DMS114 treated with DMSO at 0.1 percent for 48 hours (cell line): ENCODE measurements around the gene ATE1.

ENCODE experiments used
- DNase-seq: peaks from one replicate; lab custom pipeline; 2025; ENCODE audit not compliant: unreplicated experiment; lab: John Stamatoyannopoulos, UW

The ATE1 gene

GRCh38 chr10:121879476-121879875 lies 48.4 kb downstream of the ATE1 start:
- DNase-seq = no peak

GRCh38 chr10:121873236-121873635 lies 54.6 kb downstream of the ATE1 start:
- DNase-seq = no peak

- no peak for DNase-seq
Measured at GRCh38 chr10:121870413-121870812, 57.4 kb downstream of the ATE1 start.

- no peak for DNase-seq
Measured at GRCh38 chr10:121865554-121865953, 62.3 kb downstream of the ATE1 start.

- DNase-seq = no peak
Measured at GRCh38 chr10:121864653-121865052, 63.2 kb downstream of the ATE1 start.

DNA sequence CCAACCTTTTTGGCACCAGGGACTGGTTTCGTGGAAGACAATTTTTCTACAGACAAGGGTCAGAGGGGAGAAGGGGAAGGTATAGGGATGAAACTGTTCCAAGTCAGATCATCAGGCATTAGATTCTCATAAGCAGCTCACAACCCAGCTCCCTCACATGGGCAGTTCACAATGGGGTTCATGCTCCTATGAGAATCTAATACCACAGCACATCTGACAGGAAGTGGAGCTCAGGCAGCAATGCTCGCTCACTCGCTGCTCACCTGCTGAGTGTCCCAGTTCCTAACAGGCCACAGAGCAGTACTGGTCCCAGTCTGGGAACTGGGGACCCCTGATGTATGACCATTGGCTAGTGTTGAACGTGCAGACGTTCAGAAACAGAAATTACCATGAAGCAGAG lies 63.7 kb downstream of the ATE1 start:
- DNase-seq = no peak

DNA sequence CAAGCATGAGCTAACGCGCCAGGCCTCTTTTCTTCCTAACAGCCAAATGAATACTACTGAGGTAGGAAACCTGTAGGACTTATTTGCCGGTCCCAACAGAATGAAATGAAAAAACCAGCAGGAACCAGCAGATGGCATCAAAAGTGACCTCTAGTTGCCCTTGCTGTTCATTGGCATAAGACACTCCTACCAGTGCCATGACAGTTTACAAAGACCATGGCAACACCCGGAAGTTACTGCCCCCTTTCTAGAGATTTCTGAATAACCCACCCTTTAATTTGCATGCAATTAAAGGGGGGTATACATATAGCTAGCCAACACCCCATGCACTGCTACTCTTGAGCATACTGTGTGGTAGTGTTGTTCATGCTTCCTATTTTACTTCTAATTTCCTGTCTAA lies 65.2 kb downstream of the ATE1 start:
- no peak for DNase-seq

DNA sequence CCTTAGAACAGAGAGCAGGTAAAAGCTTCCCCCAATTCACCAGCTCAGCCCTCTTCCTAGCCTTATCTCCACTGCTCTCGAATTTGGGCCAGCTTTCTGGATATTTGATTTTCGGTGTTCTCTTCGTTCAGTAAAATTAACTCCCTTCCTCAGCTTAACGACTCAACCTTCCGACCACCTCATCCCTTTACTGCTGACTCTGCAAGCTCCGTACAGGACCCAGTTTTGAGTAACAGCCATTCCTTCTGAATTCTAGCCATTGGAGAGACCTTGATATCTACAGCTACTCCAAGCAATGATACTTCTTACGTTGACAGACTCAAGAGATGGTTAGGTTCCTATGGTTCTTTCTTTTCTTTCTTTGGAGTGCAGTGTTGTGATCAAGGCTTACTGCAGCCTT lies 65.8 kb downstream of the ATE1 start:
- DNase-seq = no peak

DNA sequence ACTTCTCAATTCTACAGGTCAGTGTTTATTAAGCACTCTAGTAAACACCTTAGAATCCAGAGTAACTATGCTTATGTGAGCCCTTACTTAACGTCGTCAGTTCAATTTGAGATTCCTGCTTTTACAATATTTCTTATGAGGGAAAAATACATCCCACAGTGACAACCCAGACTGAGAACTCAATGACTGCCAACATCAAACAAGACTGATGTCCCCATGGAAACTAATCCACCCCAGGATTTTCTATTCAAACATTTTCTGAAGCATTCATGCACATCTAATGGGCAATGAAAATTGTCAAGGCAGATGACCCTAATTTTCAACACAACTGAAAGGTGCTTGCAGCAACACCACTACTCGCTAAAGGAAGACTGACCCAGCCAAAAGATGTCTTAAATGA lies 67.0 kb downstream of the ATE1 start:
- DNase-seq = no peak

- DNase-seq = no peak
Measured at GRCh38 chr10:121854809-121855445, 72.9 kb downstream of the ATE1 start.

- DNase-seq = no peak
Measured at GRCh38 chr10:121853950-121854349, 73.9 kb downstream of the ATE1 start.

- DNase-seq = no peak
Measured at GRCh38 chr10:121851786-121852185, 76.0 kb downstream of the ATE1 start.

DNA sequence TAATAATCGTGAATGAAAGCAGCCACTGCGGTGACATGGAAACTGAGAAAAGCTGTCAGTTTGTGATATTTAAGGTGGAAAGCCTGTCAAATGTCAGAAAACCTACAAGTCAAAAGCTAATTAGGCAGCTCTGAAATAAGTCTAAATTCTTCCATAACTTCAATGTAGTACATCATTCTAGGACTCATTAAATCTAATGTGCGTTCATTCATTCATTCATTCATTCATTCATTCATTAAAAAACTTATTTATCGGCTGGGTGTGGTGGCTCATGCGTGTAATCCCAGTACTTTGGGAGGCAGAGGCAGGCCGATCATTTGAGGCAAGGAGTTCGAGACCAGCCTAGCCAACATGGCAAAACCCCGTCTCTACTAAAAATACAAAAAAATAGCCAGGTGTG lies 79.7 kb downstream of the ATE1 start:
- DNase-seq = no peak

DNA sequence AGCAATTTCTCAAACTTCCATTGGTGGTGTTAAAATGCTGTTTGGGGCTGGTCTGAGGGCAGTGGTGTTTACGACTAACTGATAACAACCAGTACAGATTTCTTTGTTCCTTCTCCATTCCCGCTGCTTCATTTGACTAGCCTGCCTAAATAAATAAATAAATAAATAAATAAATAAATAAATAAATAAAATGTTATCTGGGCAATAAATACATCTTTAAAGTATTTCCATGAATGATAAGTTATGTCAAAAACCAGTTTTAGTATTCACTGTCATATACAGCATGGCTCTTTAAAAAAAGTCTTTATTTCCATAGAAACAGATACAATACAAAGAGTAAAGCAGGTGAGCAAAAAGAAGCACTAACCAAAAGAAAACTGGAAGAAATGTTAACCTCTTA lies 81.3 kb downstream of the ATE1 start:
- no peak for DNase-seq

DNA sequence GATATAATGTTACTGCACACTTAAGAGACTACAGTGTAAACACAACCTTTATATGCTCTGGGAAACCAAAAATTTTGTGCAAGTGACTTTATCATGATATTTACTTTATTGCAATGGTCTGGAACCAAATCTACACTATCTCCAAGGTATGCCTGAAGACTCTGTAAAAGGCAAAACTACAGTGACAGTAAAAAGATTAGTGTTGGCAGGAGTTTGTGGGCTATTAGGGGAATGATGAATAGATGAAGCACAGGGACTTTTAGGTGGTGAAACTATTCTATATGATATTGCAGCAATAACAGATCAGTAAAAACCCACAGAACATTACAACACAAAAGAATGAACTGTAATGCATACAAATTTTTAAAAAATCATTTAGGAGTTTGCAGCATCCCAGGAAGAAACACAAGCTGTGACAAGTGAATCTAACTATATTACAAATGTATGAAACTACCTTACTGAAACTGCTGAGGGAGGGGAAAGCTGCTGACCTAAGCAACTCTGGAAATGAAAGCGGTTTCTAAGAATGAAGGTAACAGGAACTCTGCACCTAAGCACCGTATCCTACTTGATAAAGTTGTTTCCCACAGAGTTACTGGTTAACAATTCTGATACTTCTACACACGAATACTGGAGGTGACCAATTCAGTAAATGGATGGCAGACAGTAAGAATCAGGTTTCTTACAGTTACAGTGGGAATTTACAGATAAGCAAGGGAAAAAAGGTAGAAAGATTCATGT lies 82.6 kb downstream of the ATE1 start:
- no peak for DNase-seq

DNA sequence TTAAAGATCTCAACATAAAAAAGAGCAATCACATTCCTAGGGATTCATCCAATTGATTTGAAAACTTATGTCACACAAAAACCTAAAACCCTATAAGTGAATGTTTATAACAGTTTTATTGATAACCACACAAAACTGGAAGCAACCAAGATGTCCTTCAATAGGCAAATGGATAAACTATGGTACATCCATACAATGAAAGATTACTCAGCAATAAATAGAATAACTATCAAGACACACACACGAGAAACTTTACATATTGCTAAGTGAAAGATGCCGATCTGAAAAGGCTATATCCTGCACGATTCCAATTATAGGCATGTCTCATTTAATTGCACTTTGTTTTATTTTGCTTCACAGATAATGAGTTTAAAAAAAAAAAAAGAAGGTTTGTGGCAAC lies 83.3 kb downstream of the ATE1 start:
- DNase-seq = no peak

DNA sequence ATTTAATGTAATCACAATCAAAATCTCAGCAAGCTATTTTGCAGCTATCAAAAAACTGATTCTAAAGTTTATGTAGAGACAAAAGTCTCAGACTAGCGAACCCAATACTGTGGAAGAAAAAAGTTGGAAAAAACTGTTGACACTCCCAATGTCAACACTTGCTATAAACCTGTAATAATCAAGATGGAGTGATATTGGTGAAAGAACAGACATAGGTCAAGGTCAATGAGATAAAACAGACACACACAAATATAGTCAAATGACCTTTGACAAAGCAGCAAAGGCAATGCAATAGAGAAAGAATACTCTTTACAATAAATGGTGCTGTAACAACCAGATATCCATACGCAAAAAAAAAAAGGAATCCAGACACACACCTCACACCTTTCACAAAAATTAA lies 84.5 kb downstream of the ATE1 start:
- no peak for DNase-seq

DNA sequence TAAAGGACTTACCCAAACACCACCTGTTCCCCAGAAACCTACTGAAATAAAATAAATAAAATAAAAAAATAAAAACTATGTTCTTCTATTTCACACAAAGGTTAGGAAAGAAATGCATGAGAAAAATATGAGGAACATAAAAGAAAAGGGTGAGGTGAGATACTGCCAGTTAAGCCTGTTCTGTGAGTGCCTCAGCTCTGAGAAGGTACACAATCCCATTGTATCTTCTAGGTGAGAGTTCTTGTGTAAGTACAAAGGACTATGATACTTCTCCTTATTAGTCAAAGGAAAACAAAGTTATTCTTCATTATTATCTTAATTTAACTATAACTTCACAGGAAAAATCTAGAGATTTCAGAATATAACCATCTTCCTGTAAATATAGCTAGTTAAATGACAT lies 86.0 kb downstream of the ATE1 start:
- no peak for DNase-seq

DNA sequence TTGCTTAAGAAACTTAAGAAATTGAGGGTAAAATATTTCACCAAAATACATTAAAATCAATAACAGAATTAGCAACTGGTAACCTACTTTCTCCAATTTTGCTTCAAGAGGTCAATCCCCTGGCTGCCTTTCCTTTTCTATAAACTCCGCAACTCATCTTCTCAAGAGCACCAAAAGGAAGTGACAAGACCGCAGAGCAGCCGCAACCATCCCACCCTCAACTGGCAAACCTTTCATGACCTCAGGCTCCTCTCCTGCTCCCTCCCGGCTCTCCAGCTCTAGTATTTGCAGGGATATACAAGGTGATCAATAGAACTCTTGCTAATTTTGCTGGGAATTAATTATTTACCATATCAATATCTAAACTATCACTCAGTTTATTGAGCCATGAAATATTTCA lies 88.9 kb downstream of the ATE1 start:
- DNase-seq = no peak

GRCh38 chr10:121838149-121838548 lies 89.7 kb downstream of the ATE1 start:
- no peak for DNase-seq

GRCh38 chr10:121836171-121836570 lies 91.7 kb downstream of the ATE1 start:
- no peak for DNase-seq

GRCh38 chr10:121835376-121835775 lies 92.5 kb downstream of the ATE1 start:
- DNase-seq = no peak

- no peak for DNase-seq
Measured at GRCh38 chr10:121834757-121835156, 93.1 kb downstream of the ATE1 start.
